ENCODE data around the gene ZNF318.
"Not testable (repeated sequence)": the region's sequence is repeated elsewhere in the genome, so short reads cannot be mapped to it uniquely, and the experiment has no call there.

ZNF318 gene

DNA sequence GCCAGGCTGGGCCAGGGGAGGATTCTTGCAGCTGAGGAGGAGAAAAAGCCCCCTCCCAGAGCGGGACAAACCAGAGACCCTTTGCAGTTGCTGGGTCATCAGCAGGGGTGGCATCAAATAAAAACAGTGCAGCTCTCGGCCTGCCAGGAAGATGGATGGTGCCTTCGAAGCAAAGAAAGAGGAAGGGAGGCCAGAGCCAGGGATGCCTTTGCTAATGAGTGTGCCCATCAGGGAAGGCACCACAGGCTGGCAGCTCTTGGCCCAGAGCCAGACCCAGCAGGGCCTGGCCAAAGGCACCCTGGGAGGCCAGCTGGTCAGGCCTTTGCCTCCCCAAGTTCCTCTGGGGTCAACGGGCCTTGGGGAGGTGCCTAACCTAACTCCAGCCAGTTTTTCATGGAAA, 26.3 kb upstream of the ZNF318 start:
- H3K4me3 ChIP-seq (ENCODE audit: control insufficient read depth, low read depth, low read length) = no peak overlapping the region
- TF ChIP-seq, protein P1, sequence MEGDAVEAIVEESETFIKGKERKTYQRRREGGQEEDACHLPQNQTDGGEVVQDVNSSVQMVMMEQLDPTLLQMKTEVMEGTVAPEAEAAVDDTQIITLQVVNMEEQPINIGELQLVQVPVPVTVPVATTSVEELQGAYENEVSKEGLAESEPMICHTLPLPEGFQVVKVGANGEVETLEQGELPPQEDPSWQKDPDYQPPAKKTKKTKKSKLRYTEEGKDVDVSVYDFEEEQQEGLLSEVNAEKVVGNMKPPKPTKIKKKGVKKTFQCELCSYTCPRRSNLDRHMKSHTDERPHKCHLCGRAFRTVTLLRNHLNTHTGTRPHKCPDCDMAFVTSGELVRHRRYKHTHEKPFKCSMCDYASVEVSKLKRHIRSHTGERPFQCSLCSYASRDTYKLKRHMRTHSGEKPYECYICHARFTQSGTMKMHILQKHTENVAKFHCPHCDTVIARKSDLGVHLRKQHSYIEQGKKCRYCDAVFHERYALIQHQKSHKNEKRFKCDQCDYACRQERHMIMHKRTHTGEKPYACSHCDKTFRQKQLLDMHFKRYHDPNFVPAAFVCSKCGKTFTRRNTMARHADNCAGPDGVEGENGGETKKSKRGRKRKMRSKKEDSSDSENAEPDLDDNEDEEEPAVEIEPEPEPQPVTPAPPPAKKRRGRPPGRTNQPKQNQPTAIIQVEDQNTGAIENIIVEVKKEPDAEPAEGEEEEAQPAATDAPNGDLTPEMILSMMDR (IDR thresholded peaks at IDR 0.05; ENCODE audit: control insufficient read depth, insufficient read depth, low read depth, low read length, missing control alignments) = no peak
- DNase-seq (ENCODE audit: low read depth) = no peak

DNA sequence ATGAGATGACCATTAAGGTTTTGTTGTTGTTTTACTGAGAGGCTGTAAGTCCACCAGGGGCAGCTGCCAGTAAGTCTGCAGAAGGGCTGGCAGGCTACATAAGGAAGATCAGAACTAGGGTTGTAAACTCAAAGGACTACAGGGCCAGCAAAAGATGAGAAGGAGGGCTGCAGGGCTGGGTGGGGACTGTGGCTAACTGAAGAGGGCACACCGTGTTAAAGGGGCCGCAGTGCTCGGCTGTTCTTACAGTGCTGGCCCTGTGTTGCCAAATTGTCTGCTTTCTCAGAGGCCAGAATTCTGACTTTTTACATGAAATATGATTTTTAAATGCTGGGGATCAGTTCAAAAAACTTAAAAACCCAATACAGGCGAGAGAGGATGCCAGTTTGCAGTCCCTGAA, 25.5 kb upstream of the ZNF318 start:
- no peak for DNase-seq (ENCODE audit: low read depth)
- TF ChIP-seq, protein P1 (IDR thresholded peaks at IDR 0.05; ENCODE audit: control insufficient read depth, insufficient read depth, low read depth, low read length, missing control alignments) = no peak
- H3K4me3 ChIP-seq (ENCODE audit: control insufficient read depth, low read depth, low read length) = no peak overlapping the region

DNA sequence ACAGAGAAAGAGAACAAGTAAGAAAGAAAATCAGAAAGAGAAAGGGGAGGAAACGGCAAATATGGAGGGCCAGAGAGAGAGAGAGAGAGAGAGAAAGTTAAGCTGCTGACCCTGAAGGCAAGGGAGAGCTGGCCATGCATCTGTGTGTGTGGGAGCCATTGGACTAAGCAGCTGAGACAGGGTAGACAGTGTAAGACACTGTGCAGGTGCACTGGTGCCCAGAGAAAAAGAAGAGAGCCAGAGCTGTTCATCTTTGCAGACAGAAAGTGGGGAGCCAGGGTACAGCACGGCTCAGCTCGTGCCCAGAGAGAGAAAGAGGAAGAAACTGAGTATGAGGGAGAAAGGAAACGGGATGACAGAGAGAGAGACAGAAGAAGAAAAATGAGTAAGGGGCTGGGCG, 24.2 kb upstream of the ZNF318 start:
- DNase-seq (ENCODE audit: low read depth) = no peak
- TF ChIP-seq, protein P1 (IDR thresholded peaks at IDR 0.05; ENCODE audit: control insufficient read depth, insufficient read depth, low read depth, low read length, missing control alignments) = no peak
- no peak overlapping the region for H3K4me3 ChIP-seq (ENCODE audit: control insufficient read depth, low read depth, low read length)

- DNase-seq (ENCODE audit: low read depth); H3K4me3 ChIP-seq (ENCODE audit: control insufficient read depth, low read depth, low read length): not testable (repeated sequence)
Measured at GRCh38 chr6:43393133-43393532, 23.7 kb upstream of the ZNF318 start.

DNA sequence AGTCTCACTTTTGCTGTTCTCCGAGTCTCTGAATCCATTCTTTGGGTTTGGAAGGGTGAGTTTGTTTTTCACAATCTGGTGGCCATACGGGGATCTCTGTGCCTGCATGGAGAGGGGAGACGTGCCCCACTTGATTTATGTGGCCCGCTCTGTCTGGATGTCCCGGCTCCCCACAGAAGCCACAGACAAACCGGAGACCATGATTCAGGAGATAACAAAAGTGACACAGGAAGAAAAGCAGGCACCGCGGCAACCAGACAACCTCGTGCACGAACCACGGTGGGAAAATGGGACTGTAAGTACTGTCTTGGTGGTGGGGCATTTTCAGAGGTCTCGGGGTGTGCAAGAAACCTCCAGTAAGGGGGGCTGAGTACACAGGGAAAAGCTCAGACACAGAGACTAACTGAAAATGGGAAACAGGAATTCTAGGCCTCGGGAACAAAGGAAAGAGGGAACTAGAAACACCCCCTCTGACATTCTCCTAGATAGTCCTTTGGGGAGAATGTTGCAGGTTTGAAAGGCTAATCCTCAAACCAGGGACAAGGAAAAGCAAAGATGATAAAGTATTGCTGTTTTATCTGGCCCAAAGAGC, 22.1 kb upstream of the ZNF318 start:
- TF ChIP-seq, protein P1 (IDR thresholded peaks at IDR 0.05; ENCODE audit: control insufficient read depth, insufficient read depth, low read depth, low read length, missing control alignments) = no peak
- DNase-seq (ENCODE audit: low read depth) = no peak
- H3K4me3 ChIP-seq (ENCODE audit: control insufficient read depth, low read depth, low read length) = no peak overlapping the region

- not testable (repeated sequence) for H3K4me3 ChIP-seq (ENCODE audit: control insufficient read depth, low read depth, low read length); DNase-seq (ENCODE audit: low read depth)
Measured at GRCh38 chr6:43390753-43391439, 21.4 kb upstream of the ZNF318 start.

- H3K4me3 ChIP-seq (ENCODE audit: control insufficient read depth, low read depth, low read length) = no peak overlapping the region
- TF ChIP-seq, protein P1 (IDR thresholded peaks at IDR 0.05; ENCODE audit: control insufficient read depth, insufficient read depth, low read depth, low read length, missing control alignments) = no peak
- no peak for DNase-seq (ENCODE audit: low read depth)
Measured at GRCh38 chr6:43389730-43390295, 20.4 kb upstream of the ZNF318 start.

Data from AG09309 (cell line).